Measurements from ENCODE around the gene TAOK3. TPM values are rescaled to one million over a fixed set of nuclear protein-coding genes. Genes with fewer than 3 reads are reported as not detected.

The TAOK3 gene
- total RNA-seq, 2 donors from 2014 or later, result 51.2 to 71.5 TPM

DNA sequence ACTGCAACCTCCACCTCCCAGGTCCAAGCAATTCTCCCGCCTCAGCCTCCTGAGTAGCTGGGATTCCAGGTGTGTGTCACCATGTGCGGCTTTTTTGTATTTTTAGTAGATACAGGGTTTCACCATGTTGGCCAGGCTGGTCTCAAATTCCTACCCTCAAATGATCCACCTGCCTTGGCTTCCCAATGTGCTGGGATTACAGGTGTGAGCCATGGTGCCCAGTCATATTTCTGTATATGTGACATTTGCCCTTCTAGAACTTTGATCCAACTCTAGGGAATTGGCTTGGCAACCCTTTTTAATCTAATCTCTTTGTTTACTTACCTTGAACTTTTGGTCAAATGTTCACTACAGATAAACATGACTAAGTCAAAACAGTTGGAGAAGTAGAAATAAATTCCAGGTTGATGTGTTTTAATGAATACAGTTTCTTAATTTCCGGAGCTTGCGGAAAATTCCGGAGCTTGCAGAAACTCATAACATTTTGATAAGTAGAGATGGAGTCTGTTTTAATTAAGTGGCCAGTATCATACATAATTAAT, 248.3 kb downstream of the TAOK3 start:
- Mint-ChIP-seq H3K36me3 (no peaks in the 10 kb centered on the region), H3K9me3 (no peaks in the 10 kb centered on the region), H3K27ac (peak overlapping the region in 1 of 2 donors; percentile 57)
- ATAC-seq (no peak), DNase-seq (ENCODE audit: low spot score in 2 of 2) (no peak)

DNA sequence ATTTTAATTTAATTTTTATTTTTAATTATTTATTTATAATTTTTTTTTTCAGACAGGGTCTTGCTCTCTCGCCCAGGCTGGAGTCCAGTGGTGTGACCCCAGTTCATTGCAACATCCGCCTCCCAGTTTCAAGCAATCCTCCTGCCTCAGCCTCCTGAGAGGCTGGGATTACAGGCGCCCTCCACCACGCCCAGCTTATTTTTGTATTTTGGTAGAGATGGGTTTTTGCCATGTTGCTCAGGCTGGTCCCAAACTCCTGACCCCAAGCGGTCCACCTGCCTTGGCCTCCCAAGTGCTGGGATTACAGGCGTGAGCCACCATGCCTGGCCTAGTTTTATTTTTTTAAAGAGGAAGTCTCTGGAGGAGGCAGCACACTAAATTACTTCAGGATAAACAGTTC, 250.4 kb downstream of the TAOK3 start:
- Mint-ChIP-seq H3K36me3 (no peaks in the 10 kb centered on the region), H3K27ac (no peak overlapping the region), H3K9me3 (no peaks in the 10 kb centered on the region)
- DNase-seq (ENCODE audit: low spot score in 2 of 2) (no peak), ATAC-seq (no peak)

DNA sequence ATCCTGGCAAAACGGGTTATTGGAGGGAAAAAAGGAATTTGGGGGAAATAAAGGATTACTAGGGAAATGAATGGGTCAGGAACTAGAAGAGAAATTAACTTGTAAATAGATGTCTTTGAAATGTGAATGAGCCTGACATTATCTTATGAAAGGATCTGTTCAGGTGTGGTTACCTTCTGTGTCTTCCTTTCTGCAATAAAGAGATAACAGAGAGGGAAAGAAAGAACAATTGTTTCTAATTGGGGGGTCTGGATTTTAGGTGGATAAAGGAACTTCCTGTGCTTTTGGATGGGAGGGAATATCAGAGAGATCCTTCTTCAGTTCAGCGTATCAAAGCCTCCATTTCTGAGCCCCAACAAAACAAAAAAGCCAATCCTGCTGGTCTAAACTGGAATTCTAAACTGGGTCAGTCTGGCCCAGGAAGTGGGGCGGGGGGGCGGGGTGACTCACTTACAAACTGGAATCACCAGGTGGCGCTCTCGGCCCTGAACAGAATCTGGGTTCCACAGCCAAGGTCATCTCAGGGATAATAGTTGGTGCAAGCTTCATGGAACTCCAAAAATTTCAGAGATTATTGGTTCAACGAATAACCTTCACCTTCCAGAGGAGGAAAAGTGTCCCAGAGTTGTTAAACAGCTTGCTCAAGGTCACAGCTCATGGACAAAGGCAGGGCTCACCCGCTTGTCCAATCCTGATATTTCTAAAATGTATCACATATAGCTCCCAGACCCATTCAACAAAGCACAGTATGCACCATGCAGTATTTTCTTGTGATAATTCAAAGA, 251.9 kb downstream of the TAOK3 start:
- DNase-seq (ENCODE audit: low spot score in 2 of 2), result peak; percentile 56 to 64
- peak; percentile 62 to 86 for ATAC-seq
- no peaks in the 10 kb centered on the region for H3K9me3 Mint-ChIP-seq
- H3K36me3 Mint-ChIP-seq, result no peaks in the 10 kb centered on the region
- H3K27ac Mint-ChIP-seq, result peak overlapping the region in 1 of 2 donors; percentile 82

DNA sequence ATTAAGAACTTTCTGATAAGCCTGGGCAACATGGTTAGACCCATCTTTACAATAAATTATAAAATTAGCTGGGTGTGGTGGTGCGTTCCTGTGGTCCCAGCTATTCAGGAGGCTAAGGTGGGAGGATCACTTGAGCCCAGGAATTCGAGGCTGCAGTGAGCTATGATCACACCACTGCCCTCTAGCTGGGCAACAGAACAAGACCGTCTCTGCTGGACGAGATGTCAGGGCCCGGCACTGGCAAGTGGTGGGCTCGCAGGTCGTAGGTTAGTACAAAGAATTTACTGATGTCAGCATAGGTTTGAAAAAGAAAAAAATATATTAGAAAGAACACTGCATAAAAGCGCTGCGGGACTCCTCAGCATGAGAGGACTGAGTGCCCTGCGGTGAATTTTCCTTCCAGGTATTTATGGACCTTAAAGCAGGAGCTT, 253.2 kb downstream of the TAOK3 start:
- Mint-ChIP-seq H3K27ac (no peak overlapping the region), H3K36me3 (no peaks in the 10 kb centered on the region), H3K9me3 (no peaks in the 10 kb centered on the region)
- no peak for ATAC-seq
- DNase-seq (ENCODE audit: low spot score in 2 of 2), result no peak

DNA sequence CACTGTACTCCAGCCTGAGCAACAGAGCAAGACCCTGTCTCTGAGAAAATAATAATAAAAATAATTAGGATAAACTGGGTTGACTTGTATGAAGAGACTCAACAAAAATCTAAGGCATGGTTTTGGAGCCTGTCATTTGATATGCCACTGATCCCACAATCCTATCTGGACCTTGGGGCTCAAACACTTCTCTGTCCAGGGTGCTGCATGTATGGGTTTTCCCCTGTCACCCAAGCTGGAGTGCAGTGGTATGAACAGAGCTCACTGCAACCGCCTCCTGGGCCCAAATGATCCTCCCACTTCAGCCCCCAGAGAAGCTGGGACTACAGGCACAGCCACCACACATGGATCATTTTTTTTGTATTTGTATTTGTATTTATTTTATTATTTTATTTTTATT, 263.6 kb downstream of the TAOK3 start:
- DNase-seq (ENCODE audit: low spot score in 2 of 2), result no peak
- H3K9me3 Mint-ChIP-seq, result no peaks in the 10 kb centered on the region
- no peak overlapping the region for H3K27ac Mint-ChIP-seq
- no peak for ATAC-seq
- H3K36me3 Mint-ChIP-seq, result no peaks in the 10 kb centered on the region

DNA sequence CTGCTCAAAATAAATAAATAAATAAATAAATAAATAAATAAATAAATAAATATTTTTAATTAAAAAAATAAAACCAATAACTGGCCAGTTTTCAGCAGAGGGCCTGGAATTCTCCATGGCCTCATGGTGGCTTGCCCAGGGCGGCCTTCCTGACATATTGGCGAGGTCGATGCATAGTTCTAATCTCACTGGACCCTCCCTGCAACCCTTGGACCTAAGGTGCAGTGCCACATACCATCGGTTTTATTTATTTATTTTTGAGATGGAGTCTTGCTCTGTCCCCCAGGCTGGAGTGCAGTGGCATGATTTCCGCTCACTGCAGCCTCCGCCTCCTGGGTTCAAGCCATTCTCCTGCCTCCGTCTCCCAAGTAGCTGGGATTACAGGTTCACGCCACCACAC, 265.0 kb downstream of the TAOK3 start:
- no peak for DNase-seq (ENCODE audit: low spot score in 2 of 2)
- no peak for ATAC-seq
- Mint-ChIP-seq H3K36me3 (peaks cover 4% of the 10 kb centered on the region in 2 donors), H3K27ac (no peak overlapping the region), H3K9me3 (no peaks in the 10 kb centered on the region)

DNA sequence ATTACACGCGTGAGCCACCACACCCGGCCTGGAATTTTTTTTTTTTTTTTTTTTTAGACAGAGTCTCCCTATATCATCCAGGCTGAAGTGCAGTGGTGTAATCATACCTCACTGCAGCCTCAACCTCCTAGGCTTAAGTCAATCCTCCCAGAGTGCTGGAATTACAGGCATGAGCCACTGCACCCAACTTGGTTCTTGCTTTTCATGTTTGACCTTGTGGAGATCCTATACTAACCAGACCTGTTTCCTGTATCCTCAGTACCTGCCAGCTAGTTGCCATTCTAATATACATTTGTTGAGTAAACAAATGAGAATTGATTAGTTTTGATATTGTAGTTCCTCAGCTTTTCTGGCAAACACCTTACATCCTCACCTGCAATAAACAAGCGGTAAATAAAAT, 265.7 kb downstream of the TAOK3 start:
- DNase-seq (ENCODE audit: low spot score in 2 of 2), result no peak
- ATAC-seq, result no peak
- H3K27ac Mint-ChIP-seq, result no peak overlapping the region

DNA sequence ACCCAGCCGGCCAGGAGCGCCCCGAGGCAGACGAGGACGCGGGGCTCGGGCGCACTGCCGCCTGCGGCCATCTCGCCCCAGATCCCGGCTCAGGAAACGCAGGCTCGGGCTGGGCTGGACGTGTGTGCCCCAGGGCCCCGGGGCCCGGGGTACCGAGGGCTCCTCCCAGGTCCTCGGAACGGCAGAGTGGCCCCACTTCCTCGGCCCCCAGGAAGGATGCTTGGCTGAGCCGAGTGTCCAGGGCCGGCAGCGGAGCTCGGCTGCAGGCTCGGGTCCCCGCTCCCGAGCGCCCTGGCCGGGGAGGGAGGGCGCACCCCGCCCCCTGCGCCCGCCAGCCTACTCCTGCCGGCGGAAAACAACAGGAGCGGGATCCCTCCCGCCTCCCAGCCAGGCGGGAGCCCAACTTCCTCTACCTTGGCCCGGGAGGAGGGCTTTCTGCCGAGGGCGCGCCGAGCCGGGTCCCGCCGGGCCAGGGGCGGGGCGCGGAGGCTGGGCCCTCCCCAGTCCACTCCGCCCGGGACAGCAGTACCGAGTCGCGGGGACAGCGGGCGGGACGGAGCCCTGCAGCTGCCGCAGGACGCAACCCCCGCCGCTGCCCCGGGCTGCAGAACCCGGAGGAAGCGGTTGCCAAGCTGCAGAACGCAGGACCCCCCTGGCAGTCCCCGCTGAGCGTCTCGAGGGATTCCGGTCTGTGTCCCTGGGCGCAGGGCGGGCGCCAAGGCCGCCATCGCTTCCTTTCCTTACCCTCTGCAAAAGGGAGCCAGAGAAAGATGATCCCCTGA, 268.9 kb downstream of the TAOK3 start, which contains the start of gene VSIG10:
VSIG10 (minus strand) TSS at position 411 of the 782 bp plus-strand sequence; CDS start at position 71, 340 bp downstream.
- Mint-ChIP-seq H3K36me3 (peaks cover 5% of the 10 kb centered on the region in 2 donors), H3K9me3 (no peaks in the 10 kb centered on the region), H3K27ac (peak within 1 kb of the TSS in 1 of 2 donors; percentile 57)
- peak in 1 of 2 donors; percentile 16 for DNase-seq (ENCODE audit: low spot score in 2 of 2)
- ATAC-seq, result peak; percentile 64 to 66

More for the DNA sequence above, 265.7 kb downstream of the TAOK3 start:
- peaks cover 5% of the 10 kb centered on the region in 2 donors for H3K36me3 Mint-ChIP-seq
- no peaks in the 10 kb centered on the region for H3K9me3 Mint-ChIP-seq

DNA sequence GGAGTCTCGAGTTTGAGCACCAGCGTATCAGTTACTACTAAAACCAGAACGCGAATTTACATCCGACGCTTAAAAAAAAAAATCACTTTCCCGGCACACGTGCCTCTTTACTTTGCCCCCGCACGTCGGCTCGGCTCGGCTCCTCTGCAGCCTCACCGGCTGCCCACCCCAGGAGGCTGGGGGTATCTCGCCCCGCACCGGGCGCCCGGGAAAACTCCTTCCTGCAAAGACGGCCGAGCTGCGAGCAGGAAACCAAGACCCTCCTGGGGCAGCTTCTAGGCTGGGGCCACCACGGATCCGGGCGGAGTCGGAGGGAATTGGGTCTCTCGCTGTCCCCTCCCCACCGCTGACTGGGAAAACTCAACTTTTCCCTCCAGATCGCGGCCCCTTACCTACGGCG, 269.5 kb downstream of the TAOK3 start:
- DNase-seq (ENCODE audit: low spot score in 2 of 2), result no peak
- no peaks in the 10 kb centered on the region for H3K9me3 Mint-ChIP-seq
- H3K27ac Mint-ChIP-seq, result peak overlapping the region in 1 of 2 donors; percentile 33
- H3K36me3 Mint-ChIP-seq, result peaks cover 5% of the 10 kb centered on the region in 2 donors
- peak in 1 of 2 donors; percentile 6 for ATAC-seq

DNA sequence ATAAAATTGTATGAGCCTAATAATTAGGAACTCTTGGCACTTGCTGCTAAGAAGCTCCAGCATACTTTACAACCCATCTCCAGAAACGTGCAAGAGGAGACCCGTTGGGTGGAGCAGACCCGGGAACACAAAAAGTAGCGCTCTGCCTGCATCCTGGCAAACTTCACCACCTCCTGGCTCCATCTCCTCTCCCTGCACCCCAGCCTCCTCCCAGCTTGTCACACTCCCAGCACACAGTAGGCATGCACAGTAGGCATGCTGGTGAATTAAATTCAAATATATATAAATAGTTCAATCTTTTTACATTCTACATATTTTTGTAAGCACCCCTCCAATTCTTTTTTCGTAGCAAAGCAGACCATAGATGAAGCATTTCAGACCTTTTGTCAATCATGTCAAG, 270.1 kb downstream of the TAOK3 start:
- ATAC-seq, result no peak
- Mint-ChIP-seq H3K27ac (no peak overlapping the region), H3K36me3 (peaks cover 5% of the 10 kb centered on the region in 2 donors)

DNA sequence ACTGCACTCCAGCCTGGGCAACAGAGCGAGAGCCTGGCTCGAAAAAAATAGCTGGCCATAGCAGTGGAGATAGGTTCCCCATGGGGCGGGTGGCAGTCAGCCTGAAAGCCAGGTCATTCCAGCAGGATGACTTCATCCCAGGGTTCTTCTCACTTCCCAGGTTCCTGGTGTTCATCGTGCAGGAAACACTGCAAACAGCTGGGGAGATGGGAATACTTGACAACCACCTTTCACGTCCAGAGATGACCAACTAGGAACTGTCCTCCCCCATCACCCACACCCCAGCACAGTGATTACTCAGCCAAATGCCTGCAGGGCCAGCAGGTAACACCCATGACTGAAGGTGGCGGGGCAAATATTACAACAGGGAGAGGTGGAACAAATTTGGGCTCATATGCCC, 270.6 kb downstream of the TAOK3 start:
- no peak overlapping the region for H3K27ac Mint-ChIP-seq
- DNase-seq (ENCODE audit: low spot score in 2 of 2) (no peak), ATAC-seq (no peak)
- H3K9me3 Mint-ChIP-seq, result no peaks in the 10 kb centered on the region
- peaks cover 5% of the 10 kb centered on the region in 2 donors for H3K36me3 Mint-ChIP-seq

More for the DNA sequence above, 270.1 kb downstream of the TAOK3 start:
- no peaks in the 10 kb centered on the region for H3K9me3 Mint-ChIP-seq
- no peak for DNase-seq (ENCODE audit: low spot score in 2 of 2)

DNA sequence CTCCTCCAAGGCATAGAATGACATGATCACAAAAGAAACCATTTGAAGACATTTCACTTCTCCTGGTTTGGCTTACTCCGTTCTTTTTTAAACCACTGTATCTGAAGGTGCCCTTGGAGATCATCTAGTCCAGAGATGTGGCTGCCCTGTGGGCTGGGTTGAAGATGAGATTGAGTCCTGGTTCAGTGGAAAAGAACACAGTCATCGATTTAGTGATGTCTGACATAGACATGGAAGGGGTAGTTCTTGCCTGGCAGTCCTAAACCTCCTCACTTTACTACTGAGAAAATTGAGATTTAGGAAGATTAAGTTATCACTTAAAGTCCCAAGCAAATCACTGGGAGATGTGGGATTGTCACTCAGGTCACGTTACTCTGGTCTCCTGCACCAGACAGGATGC, 271.7 kb downstream of the TAOK3 start:
- DNase-seq (ENCODE audit: low spot score in 2 of 2) (no peak), ATAC-seq (no peak)
- Mint-ChIP-seq H3K9me3 (no peaks in the 10 kb centered on the region), H3K27ac (no peak overlapping the region), H3K36me3 (peaks cover 5% of the 10 kb centered on the region in 2 donors)

Other genes with a start within 250 kb of the TAOK3 start
- gene PEBP1, start 236.8 kb downstream of the TAOK3 start, total RNA-seq, result 100 to 1,000 TPM in 1 of 2 donors, 10 to 100 TPM in 1; 89.2 to 140 TPM
- 10 to 100 TPM; 23.9 to 32.4 TPM for gene SUDS3, start 3.6 kb upstream of the TAOK3 start, total RNA-seq

Data from activated naive CD4-positive, alpha-beta T cell treated with anti-CD3 and anti-CD28 coated beads, Interleukin-2, amount 50 U/mL, for 72 hours (primary cell).